IPS-11a (cell line): ENCODE results near the gene GTF2H3.

Experiments used
- H3K4me3 ChIP-seq: one replicate; pipeline ENCODE4 v1.5.1; 2013; ENCODE audit warnings: low read depth, low read length, control low read depth

The GTF2H3 gene

GRCh38 chr12:123645380-123645779, 11.8 kb downstream of the GTF2H3 start:
- H3K4me3 ChIP-seq: no peak overlapping the region

DNA sequence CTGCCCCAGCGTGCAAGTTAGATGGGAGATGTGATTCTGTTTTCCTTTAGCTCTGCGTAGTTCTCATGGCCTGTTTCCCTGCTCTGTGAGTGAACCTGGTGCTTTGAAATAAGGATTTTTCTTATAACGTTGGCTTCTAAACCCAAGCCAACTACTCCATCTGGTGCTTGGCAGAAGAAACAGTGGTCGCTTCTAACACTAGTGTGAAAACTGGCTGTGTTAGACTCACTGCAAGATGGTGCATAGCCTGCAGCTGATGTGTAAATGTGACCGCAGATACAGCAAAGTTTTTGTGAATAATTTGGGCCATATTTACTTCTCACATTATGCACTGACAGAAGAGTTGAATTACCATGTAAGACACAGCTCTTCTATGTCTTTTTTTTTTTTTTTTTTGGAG, 12.2 kb downstream of the GTF2H3 start:
- H3K4me3 ChIP-seq: no peak overlapping the region

GRCh38 chr12:123648401-123648800, 14.8 kb downstream of the GTF2H3 start:
- H3K4me3 ChIP-seq: no peak overlapping the region

DNA sequence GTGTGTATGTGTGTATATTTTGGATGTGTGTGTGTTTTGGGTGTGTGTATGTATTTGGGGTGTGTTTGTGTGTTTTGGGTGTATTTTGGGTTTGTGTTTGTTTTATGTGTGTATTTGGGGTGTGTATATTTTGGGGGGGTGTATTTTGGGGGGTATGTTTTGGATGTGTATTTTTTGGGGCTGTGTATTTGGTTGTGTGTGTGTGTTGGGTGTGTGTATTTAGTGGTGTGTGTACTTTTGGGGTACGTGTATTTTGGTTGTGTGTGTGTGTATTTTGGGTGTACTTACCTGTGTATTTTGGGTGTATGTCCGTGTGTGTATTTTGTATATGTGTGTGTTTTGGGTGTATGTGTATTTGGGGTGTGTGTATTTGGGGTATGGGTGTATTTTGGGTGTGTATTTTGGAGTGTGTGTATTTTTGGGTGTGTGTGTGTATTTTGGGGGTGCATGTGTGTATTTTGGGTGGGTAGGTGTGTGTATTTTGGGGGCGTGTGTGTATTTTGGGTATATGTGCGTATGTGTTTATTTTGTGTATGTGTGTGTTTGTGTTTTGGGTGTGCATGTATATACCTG, 20.6 kb downstream of the GTF2H3 start:
- H3K4me3 ChIP-seq: no peak overlapping the region

DNA sequence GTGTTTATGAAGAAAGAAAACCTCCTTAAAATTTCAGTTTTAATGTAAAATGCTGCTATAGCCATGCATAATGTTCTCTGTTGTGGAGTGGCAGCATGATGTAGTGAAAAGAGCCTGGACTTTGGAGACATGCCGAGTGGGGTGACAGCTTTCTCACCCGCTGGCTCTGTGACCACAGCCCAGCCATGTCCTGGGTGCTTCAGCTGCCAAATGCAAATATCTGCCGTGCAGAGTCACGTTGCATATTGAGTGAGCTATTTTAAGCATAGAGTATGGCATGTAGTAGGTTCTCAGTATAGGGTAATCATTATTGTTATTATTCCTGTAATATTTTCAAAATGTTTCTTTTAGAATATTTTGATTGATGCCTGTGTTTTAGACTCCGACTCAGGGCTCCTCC, 21.8 kb downstream of the GTF2H3 start:
- no peak overlapping the region for H3K4me3 ChIP-seq

- no peak overlapping the region for H3K4me3 ChIP-seq
These were observed 22.8 kb downstream of the GTF2H3 start for GRCh38 chr12:123656392-123656791.

DNA sequence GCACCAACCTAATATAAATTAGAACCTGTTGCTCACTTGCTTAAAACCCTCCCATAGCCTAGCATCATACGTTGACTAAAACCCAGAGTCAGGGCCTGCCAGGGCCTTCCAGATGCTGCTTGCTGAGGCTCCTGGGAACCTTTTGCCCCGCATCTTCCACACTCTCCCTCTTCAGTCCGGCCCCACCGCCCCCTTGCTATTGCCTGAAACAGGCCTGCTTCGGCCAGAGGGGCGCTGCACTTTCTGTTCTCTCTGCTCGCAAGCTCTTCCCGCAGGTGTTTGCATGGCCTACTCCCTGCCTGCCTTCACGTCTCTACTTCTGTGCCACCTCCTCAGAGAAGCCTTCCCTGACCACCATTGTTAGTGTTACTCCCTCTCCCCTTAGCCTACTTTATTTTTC, 23.6 kb downstream of the GTF2H3 start:
- H3K4me3 ChIP-seq: no peak overlapping the region

DNA sequence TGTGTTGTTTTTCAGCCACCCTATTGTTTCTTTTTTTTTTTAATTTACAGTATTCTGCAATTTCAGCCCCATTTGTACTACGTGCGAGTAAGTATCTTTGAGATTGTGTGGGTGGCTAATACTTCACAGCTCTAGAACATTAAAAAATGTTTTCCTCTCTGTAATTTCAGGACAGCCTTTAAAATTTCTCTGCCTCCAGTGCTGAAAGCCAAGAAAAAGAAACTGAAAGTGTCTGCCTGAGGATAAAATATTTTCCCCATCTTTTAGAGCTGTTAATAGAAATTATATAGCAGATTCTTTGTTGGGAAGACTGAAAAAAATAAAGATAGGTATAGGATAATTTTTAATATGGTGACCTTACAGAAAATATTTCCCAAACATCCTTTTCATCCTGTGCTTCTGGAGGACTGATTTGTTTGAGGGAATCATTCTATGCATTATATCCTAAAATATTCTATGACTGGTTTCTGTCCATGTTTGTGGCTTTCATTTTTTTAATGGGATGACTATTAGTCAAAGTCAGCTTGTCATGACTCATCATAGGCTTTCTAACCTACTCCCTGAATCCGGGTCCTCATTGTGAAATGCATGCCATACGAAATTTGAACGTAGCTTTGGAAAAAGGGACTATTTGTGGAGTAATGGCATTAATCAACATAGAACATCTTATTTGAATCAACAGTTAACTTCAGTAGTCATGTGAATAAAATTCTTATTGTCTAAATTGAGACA, 26.5 kb downstream of the GTF2H3 start:
- H3K4me3 ChIP-seq: no peak overlapping the region

- H3K4me3 ChIP-seq: no peak overlapping the region
These were observed 34.1 kb downstream of the GTF2H3 start for GRCh38 chr12:123667771-123668170.

DNA sequence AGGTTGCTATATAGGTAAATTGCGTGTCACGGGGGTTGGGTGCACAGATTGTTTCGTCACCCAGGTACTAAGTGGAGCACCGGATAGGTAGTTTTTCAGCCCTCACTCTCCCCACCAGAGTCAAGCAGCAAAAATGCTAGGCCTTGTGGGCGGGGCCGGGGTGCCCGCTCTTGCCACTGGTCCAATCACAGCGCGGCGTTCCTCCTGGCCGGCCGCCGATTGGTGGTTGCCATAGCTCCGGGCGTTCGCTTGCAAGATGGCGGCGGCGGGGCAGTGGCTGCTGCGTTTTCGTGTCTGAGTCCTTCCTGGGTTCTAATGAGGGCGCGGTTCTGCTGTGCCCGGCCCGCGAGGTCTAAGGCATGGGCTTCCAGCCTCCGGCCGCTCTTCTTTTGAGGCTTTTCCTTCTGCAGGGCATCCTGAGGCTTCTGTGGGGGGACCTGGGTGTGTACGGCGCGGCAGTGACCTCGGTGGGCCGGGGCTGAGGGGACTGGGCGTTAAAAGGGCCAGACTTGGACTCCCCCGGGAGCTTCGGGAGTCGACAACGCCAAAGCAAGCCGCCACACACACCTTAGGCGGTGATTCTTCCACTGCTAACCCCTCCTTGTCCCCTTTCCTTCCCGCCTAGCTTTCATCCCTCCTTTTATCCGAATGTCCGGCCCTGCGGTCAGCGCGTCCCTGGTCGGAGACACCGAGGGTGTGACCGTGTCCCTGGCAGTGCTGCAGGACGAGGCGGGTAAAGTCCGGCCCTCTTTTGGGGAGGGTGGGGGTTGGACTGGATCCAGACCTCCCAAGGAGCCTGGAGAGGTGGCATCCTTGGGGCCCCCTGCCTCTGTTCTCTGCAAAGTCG, 37.5 kb downstream of the GTF2H3 start, which contains the start of gene TCTN2:
Gene TCTN2 (plus strand): TSS at position 232 of the 847 bp plus-strand sequence. CDS start 128 bp downstream, at position 360.
- peak within 1 kb of the TSS; percentile 88 for H3K4me3 ChIP-seq

- peak overlapping the region; percentile 6 for H3K4me3 ChIP-seq
These were observed 38.2 kb downstream of the GTF2H3 start for GRCh38 chr12:123671876-123672275.

DNA sequence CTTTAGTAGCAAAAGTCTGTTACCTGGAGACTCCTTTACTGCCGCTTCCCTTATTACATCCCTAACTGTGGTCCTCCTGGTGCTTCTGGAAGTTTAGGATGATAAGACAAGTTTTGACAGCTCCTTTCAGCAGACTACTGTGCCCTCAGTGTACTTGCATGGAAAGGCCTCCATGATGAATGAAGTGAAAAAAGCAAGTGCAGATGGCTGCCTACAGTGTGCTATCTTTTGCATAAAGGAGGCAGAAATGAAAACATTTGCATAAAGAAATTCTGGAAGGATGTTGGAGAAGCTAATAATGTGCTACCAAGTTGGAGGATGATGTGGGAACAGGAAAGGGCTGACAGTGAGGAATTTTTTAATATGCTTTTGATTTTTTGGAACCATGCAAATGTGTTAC, 41.8 kb downstream of the GTF2H3 start:
- H3K4me3 ChIP-seq: no peak overlapping the region

DNA sequence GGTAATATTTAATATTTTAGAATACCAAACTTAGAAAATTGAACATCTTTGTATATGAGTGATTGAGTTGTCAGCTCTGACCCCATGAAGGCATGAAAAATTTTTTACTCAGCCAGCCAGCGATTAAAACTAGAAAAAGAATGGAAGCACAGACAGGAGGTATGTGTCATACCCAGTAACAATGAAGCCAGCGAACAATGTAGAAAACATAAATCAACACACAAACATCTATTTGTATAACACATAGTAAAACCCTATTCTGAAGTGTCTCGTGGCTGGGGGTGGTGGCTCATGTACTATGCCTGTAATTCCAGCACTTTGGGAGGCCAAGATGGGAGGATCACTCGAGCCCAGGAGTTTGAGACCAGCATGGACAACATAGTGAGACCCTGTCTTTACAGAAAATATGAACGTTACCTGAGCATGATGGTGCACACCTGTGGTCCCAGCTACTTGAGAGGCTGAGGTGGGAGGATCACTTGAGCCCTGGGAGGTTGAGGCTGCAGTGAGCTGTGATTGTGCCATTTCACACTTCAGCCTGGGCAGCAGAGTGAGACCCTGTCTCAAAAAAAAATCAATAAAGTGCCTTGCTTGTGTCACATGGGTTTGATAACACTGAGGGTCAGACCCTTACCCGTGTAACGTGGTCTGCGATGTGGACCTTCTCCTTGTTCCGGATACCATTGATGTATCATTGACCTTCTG, 43.1 kb downstream of the GTF2H3 start:
- no peak overlapping the region for H3K4me3 ChIP-seq

- H3K4me3 ChIP-seq: no peak overlapping the region
These were observed 45.4 kb downstream of the GTF2H3 start for GRCh38 chr12:123678981-123679380.

GRCh38 chr12:123681605-123682004, 48.0 kb downstream of the GTF2H3 start:
- H3K4me3 ChIP-seq: no peak overlapping the region

GRCh38 chr12:123683964-123684363, 50.3 kb downstream of the GTF2H3 start:
- H3K4me3 ChIP-seq: no peak overlapping the region

GRCh38 chr12:123686636-123687190, 53.1 kb downstream of the GTF2H3 start:
- H3K4me3 ChIP-seq: no peak overlapping the region

- no peak overlapping the region for H3K4me3 ChIP-seq
These were observed 56.7 kb downstream of the GTF2H3 start for GRCh38 chr12:123690191-123690840.

GRCh38 chr12:123696207-123696606, 62.6 kb downstream of the GTF2H3 start:
- no peak overlapping the region for H3K4me3 ChIP-seq

DNA sequence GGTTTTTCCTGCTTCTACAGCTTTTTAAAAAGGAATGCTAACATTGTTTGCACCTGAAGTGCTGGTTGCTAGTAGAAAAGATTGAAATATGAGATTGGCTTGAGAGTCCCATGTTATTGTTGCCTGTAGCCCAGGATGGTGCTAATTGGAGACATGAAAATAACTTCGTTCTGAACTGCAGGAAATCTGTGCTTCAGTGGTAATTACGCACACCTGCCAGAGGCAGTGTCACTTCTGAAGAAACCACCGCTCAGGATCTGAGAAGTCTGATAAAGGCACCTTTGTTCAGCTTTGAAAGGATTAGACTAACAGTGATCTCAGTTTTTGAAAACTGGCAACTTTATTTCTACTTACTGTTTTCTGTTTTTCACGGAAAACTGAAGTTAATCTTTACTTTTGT, 63.0 kb downstream of the GTF2H3 start:
- H3K4me3 ChIP-seq: no peak overlapping the region
